ENCODE measurements around the gene BRD7.

GRCh38 chr16:50369133-50369804 lies 481 bp upstream of the BRD7 start:
- TF ChIP-seq, protein P1, sequence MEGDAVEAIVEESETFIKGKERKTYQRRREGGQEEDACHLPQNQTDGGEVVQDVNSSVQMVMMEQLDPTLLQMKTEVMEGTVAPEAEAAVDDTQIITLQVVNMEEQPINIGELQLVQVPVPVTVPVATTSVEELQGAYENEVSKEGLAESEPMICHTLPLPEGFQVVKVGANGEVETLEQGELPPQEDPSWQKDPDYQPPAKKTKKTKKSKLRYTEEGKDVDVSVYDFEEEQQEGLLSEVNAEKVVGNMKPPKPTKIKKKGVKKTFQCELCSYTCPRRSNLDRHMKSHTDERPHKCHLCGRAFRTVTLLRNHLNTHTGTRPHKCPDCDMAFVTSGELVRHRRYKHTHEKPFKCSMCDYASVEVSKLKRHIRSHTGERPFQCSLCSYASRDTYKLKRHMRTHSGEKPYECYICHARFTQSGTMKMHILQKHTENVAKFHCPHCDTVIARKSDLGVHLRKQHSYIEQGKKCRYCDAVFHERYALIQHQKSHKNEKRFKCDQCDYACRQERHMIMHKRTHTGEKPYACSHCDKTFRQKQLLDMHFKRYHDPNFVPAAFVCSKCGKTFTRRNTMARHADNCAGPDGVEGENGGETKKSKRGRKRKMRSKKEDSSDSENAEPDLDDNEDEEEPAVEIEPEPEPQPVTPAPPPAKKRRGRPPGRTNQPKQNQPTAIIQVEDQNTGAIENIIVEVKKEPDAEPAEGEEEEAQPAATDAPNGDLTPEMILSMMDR (IDR thresholded peaks at IDR 0.05), result no peak
- TF ChIP-seq EP300 (IDR thresholded peaks at IDR 0.05; ENCODE audit: low read depth) (no peak), POLR2AphosphoS5 (IDR thresholded peaks at IDR 0.05) (no peak)

Measured in transverse colon (tissue), 4 donors.